Stimulated activated CD8-positive, alpha-beta memory T cell treated with anti-CD3 and anti-CD28 coated beads, Interleukin-4, amount 100 ng/mL, for 48 hours (primary cell): Measurements from ENCODE around the gene MAD1L1.

ENCODE experiments used
- DNase-seq: peaks from one replicate; pipeline ENCODE4 v3.0.0-alpha.2; 2020

Gene MAD1L1

GRCh38 chr7:2152646-2153045, 80.1 kb downstream of the MAD1L1 start:
- DNase-seq: no peak

- no peak for DNase-seq
Observed at GRCh38 chr7:2151801-2152612, 80.7 kb downstream of the MAD1L1 start.

GRCh38 chr7:2151237-2151636, 81.5 kb downstream of the MAD1L1 start:
- no peak for DNase-seq

- no peak for DNase-seq
Observed at GRCh38 chr7:2150445-2150815, 82.3 kb downstream of the MAD1L1 start.

- no peak for DNase-seq
Observed at GRCh38 chr7:2149672-2150444, 82.9 kb downstream of the MAD1L1 start.

DNA sequence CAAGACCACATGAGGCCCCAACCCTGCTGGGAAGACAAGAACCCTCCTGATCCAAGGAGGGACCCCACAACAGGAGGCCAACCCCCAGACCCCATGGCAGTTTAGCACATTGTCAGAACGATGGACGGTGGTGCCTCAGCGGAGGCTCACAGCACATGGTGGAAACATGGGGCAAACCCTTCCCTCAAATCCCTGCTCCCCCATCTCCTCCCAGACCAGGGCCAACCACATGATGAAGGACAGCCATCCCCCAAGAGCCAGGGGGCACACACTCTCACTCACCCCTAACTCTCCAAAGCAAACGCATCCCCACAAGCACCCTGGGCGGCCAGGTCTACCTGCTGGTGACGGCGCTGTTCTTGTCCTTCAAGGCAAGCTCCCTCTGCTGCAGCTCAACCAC, 83.9 kb downstream of the MAD1L1 start:
- DNase-seq: no peak

DNA sequence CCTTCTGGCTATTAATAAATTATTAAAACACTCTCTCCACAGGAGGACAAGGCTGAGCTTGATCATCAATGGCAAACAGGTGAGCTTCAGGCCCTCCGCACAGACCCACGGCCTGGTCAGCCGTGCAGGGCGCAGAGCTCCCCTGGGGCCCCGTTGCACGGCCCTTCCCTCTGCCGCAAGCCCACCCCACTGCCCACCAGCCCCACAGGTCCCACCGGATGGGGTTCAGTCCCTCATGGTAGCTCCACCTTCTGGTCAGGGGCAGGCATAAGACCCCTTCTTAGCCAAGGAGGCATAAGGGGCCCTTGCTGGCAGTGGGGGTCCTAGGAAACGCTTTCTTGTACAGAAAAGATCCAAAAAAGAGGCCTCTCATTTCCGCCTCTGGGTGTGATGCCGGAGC, 84.6 kb downstream of the MAD1L1 start:
- no peak for DNase-seq

GRCh38 chr7:2146676-2147472, 85.9 kb downstream of the MAD1L1 start:
- no peak for DNase-seq

DNA sequence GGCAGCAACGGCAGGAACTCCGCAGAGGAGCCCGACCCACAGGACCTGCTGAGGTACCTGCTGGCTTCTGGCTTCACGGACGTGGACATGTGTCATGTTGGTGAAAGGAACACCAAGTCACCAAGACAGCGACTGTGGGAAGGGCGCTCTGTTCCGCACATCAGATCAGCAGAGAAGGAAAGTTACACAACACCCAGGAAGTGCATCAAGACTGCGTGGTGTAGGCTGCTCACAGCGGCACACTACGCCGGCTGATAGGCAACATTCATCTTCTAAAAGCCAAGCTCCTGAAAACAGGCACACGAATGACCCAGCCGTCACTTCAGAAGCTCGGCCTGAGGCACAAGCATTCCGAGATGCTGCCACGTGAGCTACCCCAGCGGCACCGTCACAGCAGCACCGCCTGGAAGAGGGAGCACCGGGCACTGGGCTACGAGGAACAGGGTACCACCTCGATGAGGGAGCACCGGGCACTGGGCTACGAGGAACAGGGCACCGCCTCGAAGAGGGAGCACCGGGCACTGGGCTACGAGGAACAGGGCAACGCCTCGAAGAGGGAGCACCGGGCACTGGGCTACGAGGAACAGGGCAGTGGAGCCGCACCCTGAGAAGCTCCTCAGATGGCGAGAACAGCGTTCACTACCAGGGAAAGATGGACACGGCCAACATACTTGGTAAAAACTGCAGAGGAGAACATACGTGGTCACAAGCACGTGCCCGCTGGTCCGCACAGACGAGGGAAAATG, 86.7 kb downstream of the MAD1L1 start:
- no peak for DNase-seq

GRCh38 chr7:2144926-2145325, 87.8 kb downstream of the MAD1L1 start:
- no peak for DNase-seq

DNA sequence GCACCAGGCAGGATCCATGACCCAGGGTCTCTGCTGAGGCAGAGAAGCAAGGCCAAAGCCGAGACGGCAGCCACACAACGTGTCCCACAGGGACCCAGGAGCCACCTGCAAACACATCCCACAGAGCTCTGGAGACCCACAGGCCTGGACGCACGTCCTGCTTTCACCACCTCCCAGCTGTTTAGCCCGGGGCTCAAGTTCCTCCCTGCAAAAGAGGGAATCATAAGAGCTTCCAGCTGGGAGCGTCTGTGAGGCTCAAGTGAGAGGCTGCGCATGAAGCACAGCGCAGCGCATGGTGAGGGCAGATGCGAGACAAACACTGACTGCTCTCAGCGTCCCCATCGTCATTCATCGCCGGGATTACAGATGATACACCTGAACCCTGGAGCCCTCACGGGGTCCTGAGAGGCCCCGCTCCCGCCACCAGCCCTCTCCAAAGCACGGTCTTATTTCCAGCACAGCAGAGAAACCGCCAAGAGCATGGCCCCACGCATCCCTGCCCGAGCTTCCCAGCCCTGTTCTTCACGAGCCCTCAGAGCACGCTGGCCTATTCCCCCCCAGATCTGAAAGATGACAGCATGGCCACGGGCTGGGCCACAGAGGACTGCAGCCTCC, 88.7 kb downstream of the MAD1L1 start:
- no peak for DNase-seq

DNA sequence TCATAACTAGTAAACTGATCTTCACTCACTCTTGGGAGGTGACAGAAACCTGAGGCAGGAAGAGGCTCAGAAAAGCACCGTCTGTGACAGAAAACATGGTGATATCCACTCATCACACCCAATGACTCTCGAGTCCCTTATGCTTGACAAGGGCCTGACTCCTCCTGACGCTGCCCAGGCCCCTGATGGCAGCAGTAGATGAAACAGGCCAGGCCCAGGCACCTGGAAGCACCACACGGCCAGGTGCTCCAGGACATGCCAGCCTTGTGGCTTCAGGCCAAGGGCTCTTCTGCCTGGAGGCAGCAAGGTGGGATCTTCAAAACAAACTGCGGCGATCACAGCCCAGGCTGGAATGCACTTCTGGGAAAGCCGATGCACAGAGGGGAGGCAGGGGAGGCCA, 89.3 kb downstream of the MAD1L1 start:
- no peak for DNase-seq

DNA sequence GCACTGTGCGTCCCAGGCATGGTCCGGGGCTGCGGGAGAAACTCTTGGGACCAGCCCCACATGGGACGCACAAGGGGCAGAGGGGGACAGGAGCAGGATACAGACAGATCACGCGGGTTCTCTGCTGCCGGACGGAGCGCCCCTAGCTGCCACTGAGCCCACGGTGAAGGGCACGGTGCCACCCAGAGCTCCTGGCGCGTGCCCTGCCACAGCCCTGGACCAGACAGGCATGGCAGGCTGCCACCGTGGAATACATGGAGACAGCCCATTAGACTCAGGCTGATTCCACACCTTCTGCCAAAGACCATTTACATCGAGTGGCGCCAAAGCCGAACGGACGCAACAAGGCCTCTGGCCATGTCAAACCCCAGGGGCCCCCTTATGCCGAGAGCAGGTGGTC, 90.4 kb downstream of the MAD1L1 start:
- no peak for DNase-seq

DNA sequence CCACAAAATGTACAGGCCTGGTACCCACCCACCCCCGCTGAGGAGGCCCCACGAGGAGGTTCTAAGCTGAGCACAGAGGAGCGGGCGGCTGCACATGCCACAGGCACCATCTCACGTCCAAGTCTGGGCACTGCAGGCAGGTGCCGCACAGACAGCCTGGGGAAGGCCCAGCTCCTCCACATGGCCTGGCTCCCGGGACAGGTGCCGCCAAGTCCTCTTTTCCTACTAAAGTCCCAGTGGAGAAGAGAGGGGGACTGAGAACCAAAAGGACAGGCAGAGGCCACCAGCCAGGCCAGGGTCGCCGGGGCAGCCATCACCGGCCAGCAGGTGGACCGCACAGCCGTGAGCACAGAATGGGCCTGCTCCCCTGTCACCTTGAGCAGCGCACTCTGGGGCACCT, 91.1 kb downstream of the MAD1L1 start:
- no peak for DNase-seq

DNA sequence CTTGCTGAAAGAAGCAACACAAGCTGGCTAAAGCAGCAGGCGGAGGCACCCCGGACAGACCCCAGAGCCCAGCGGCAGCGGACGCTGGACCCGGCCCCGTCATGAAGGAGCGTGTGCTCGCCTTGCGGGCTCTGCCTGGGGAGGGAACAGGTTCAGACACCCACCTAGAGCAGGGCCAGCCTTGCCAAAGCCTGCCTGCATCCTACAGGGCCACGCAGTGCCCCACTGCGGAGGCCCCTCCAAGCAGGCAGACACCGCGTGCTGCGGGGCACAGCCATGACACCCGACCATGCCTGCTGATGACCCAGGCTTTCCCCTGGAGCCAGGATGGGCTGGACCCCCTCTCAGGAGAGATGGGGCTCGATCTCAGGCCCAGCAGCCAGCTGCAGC, 91.7 kb downstream of the MAD1L1 start:
- no peak for DNase-seq

- no peak for DNase-seq
Observed at GRCh38 chr7:2140216-2141020, 92.3 kb downstream of the MAD1L1 start.

- no peak for DNase-seq
Observed at GRCh38 chr7:2139004-2139699, 93.6 kb downstream of the MAD1L1 start.

DNA sequence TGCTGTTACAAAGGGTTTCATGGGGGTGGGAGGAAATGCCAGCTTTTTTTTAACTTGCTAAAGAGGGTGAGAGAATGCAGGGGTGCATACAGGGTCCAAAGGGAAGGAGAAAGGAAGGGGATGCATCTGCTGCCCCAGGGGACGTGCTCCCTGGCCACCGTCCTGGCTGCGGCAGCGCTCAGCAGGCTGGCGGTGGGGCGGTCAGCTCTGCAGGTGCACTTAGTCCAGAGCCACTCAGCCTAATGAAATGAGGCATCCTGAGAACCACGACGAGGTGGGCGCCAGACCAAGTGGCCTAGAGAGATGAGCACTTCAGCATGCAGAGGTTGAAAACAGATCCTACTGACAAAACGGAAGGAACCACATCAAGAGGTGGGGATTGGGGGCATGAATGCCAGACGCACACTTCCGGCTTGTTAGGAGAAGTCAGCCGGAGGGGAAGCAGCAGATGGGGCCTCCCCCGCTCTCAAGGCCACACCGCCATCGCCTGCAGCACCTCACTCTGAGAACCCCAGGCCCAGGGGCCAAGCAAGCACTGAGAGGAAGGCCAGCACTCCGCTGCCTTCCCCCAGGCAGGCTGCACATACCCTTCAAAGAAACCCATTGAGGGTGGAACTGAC, 94.5 kb downstream of the MAD1L1 start:
- DNase-seq: peak; percentile 68

DNA sequence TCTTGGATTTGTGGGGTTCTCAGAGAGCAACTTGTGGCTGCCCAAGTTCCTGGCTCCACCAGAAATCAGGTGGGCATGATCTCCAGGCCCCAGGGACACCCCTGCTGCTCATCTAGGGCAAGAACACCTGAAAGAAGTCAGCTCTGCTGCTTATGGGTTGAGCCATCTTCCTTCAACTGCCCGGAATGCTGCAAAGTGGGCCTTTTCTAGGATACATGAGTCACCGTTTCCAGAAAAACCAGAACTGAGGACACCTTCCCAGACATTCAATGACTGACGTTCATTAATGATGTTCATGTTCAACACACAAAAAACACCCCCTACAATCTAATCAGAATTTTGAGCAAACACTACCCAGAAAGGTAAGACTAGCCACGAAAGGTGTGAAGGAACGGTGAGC, 98.0 kb downstream of the MAD1L1 start:
- no peak for DNase-seq

DNA sequence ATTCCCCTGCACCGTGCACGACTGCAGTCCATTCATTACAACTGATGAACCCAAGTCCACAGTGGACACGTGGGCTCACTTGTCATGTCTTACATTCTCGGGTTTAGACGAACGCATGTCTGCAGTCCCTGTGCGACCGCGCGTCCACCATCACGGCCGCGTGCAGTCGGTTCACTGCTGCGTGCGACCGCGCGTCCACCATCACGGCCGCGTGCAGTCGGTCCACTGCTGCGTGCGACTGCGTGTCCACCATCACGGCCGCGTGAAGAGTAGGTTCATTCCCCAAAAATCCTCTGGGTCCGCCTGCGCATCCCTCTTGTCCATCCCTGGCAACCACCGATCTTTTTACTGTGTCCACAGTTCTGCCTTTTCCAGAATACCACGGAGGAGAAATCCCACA, 100.5 kb downstream of the MAD1L1 start:
- DNase-seq: no peak
